GM23338 (cell line): ENCODE measurements around the gene GPNMB. TPM values are rescaled to one million over a fixed set of nuclear protein-coding genes. Genes with fewer than 3 reads are reported as not detected.

Experiments used
- ATAC-seq: fragments of 200-7000 bp; cut with Tn5 transposase; 3 replicates; pipeline ENCODE4 v1.9.1; 2020
- DNase-seq: peaks from one replicate; pipeline ENCODE4 v3.0.0-alpha.2; 2015; ENCODE audit warnings: low spot score
- H2AFZ ChIP-seq: fragments of 200-600 bp; sonication (generic); 2 replicates; pipeline ENCODE4 v1.8.0; 2016; ENCODE audit warnings: antibody characterized with exemption, mild to moderate bottlenecking, moderate library complexity
- H3F3A ChIP-seq: fragments of 200-600 bp; sonication (generic); replicated peaks from 2 replicates; pipeline ENCODE4 v1.8.0; 2017; ENCODE audit warnings: antibody characterized with exemption, mixed run types, low read depth
- H3K27ac ChIP-seq: fragments of 200-600 bp; sonication (generic); 2 replicates; pipeline ENCODE4 v1.6.1; 2016; ENCODE audit warnings: low read depth
- H3K27me3 ChIP-seq: fragments of 200-600 bp; sonication (generic); 2 replicates; pipeline ENCODE4 v1.8.0; 2016; ENCODE audit warnings: mild to moderate bottlenecking, mixed run types, moderate library complexity; ENCODE audit not compliant: insufficient read depth
- H3K36me3 ChIP-seq: fragments of 200-600 bp; sonication (generic); 2 replicates; pipeline ENCODE4 v1.8.0; 2016; ENCODE audit warnings: mild to moderate bottlenecking; ENCODE audit not compliant: insufficient read depth
- H3K4me1 ChIP-seq: fragments of 200-600 bp; sonication (generic); 2 replicates; pipeline ENCODE4 v1.8.0; 2016; ENCODE audit warnings: mild to moderate bottlenecking, moderate library complexity; ENCODE audit not compliant: insufficient read depth
- H3K4me2 ChIP-seq: fragments of 200-600 bp; sonication (generic); 2 replicates; pipeline ENCODE4 v1.7.1; 2017; ENCODE audit warnings: mixed run types
- H3K4me3 ChIP-seq: fragments of 200-600 bp; sonication (generic); 2 replicates; pipeline ENCODE4 v1.6.1; 2016; ENCODE audit warnings: mixed run types
- H3K79me2 ChIP-seq: fragments of 200-600 bp; sonication (generic); replicated peaks from 2 replicates; pipeline ENCODE4 v1.8.0; 2017; ENCODE audit warnings: mild to moderate bottlenecking; ENCODE audit not compliant: insufficient read depth
- H3K9me2 ChIP-seq: fragments of 200-600 bp; sonication (generic); 2 replicates; pipeline ENCODE4 v1.8.0; 2017; ENCODE audit not compliant: insufficient read depth
- H4K20me1 ChIP-seq: fragments of 200-600 bp; sonication (generic); replicated peaks from 2 replicates; pipeline ENCODE4 v1.8.0; 2017; ENCODE audit warnings: mild to moderate bottlenecking; ENCODE audit not compliant: insufficient read depth
- H3K27ac Mint-ChIP-seq: 2 replicates; pipeline ENCODE4 v1.8.0; 2020; ENCODE audit warnings: inconsistent platforms, mild to moderate bottlenecking, moderate library complexity, mixed read lengths
- H3K27me3 Mint-ChIP-seq: 3 replicates; pipeline ENCODE4 v1.8.0; 2022; ENCODE audit warnings: low read depth, mild to moderate bottlenecking, moderate library complexity, mixed read lengths, inconsistent platforms; ENCODE audit not compliant: insufficient read depth, poor library complexity
- H3K36me3 Mint-ChIP-seq: 3 replicates; pipeline ENCODE4 v1.8.0; 2021; ENCODE audit warnings: low read depth, mild to moderate bottlenecking, inconsistent platforms, moderate library complexity, mixed read lengths
- H3K4me1 Mint-ChIP-seq: 3 replicates; pipeline ENCODE4 v1.8.0; 2020; ENCODE audit warnings: mild to moderate bottlenecking, inconsistent platforms, mixed read lengths
- H3K4me3 Mint-ChIP-seq: 3 replicates; pipeline ENCODE4 v1.8.0; 2021; ENCODE audit warnings: moderate library complexity, mild to moderate bottlenecking, inconsistent platforms, mixed read lengths
- H3K9me3 Mint-ChIP-seq: 3 replicates; pipeline ENCODE4 v1.8.0; 2020; ENCODE audit warnings: moderate library complexity, mild to moderate bottlenecking, inconsistent platforms, mixed read lengths
- CREB1 ChIP-seq: fragments of 250-450 bp; sonication (Bioruptor Pico); IDR thresholded peaks from 2 replicates; pipeline ENCODE4 v1.5.0; 2020; ENCODE audit warnings: low read depth, mild to moderate bottlenecking, moderate library complexity
- EZH2 ChIP-seq: fragments of 200-600 bp; sonication (generic); IDR thresholded peaks from one replicate; pipeline ENCODE4 v1.8.0; 2017; ENCODE audit warnings: antibody characterized with exemption, mild to moderate bottlenecking, low read depth; ENCODE audit not compliant: unreplicated experiment
- JUNB ChIP-seq: IDR thresholded peaks from one replicate; pipeline ENCODE4 v1.6.1; 2016; ENCODE audit warnings: antibody characterized with exemption; ENCODE audit not compliant: unreplicated experiment
- NANOG ChIP-seq: IDR thresholded peaks from 2 replicates; pipeline ENCODE4 v1.6.1; 2016; ENCODE audit warnings: antibody characterized with exemption, borderline replicate concordance
- POLR2AphosphoS5 ChIP-seq: IDR thresholded peaks from 2 replicates; pipeline ENCODE4 v1.6.1; 2016; ENCODE audit warnings: antibody characterized with exemption, low read depth
- ZNF114 ChIP-seq: fragments of 250-450 bp; sonication (Bioruptor Pico); IDR thresholded peaks from 2 replicates; pipeline ENCODE4 v1.5.0; 2020; ENCODE audit warnings: mild to moderate bottlenecking, moderate library complexity
- ZNF331 ChIP-seq: fragments of 250-450 bp; sonication (Bioruptor Pico); IDR thresholded peaks from 2 replicates; pipeline ENCODE4 v1.5.0; 2020; ENCODE audit warnings: low read depth, mild to moderate bottlenecking, moderate library complexity
- ZNF462 ChIP-seq: fragments of 250-450 bp; sonication (Bioruptor Pico); IDR thresholded peaks from 2 replicates; pipeline ENCODE4 v1.5.0; 2020; ENCODE audit warnings: mild to moderate bottlenecking, moderate library complexity
- polyA plus RNA-seq: library from polyadenylated mRNA; unstranded; fragments of >200 nt; fragmentation: Nextera tagmentation; extraction: Ambion mirVana; gene quantifications from 2 replicates; pipeline ENCODE4 v1.2.1, GENCODE V29; 2016
- total RNA-seq: library from RNA; depleted of rRNA; stranded (reverse); fragments of >200 nt; shearing (Covaris generic); gene quantifications from 2 replicates; pipeline ENCODE4 v1.2.3, GENCODE V29; 2014

The GPNMB gene
- total and polyA plus RNA-seq, 2 experiments from 2014 or later: 0.76 to 1.2 TPM

- ATAC-seq (peak; percentile 93), DNase-seq (peak; percentile 68)
- 0 out of 2 replicates have a peak overlapping the region, but pooled peaks have one; percentile 1 for H3K27ac ChIP-seq
- H3K4me3 Mint-ChIP-seq: peak overlapping the region; percentile 80
- TF ChIP-seq POLR2AphosphoS5 (peak; percentile 61), NANOG (no peak)
- peaks cover 10% of the 10 kb centered on the region for H3K4me1 ChIP-seq
- H3K27me3 Mint-ChIP-seq: peaks cover 11% of the 10 kb centered on the region
- H3K27ac Mint-ChIP-seq: no peak overlapping the region
- H3F3A ChIP-seq: 0 out of 2 replicates have a peak, but pooled peaks cover 2% of the 10 kb centered on the region
- H3K79me2 ChIP-seq: no peaks in the 10 kb centered on the region
- H3K36me3 ChIP-seq: peaks cover under 1% of the 10 kb centered on the region; the same call in 1 of the 2 replicates
- no peaks in the 10 kb centered on the region for H3K9me2 ChIP-seq
- peaks cover 5% of the 10 kb centered on the region; the same call in 1 of the 2 replicates for H3K27me3 ChIP-seq
- H3K4me1 Mint-ChIP-seq: peaks cover 21% of the 10 kb centered on the region
- H2AFZ ChIP-seq: peak overlapping the region; percentile 82
- peak overlapping the region; percentile 76 for H3K4me2 ChIP-seq
- peaks cover 10% of the 10 kb centered on the region for H3K36me3 Mint-ChIP-seq
- H4K20me1 ChIP-seq: no peaks in the 10 kb centered on the region
- peak overlapping the region; percentile 64 for H3K4me3 ChIP-seq
- no peaks in the 10 kb centered on the region for H3K9me3 Mint-ChIP-seq
These were observed 40.4 kb upstream of the GPNMB start for GRCh38 chr7:23205909-23206767.

GRCh38 chr7:23207021-23207420 lies 39.6 kb upstream of the GPNMB start:
- Histone ChIP-seq H3K27ac (no peak overlapping the region), H3F3A (0 out of 2 replicates have a peak, but pooled peaks cover 2% of the 10 kb centered on the region), H3K4me1 (peaks cover 10% of the 10 kb centered on the region), H3K9me2 (no peaks in the 10 kb centered on the region), H2AFZ (no peak overlapping the region), H4K20me1 (no peaks in the 10 kb centered on the region), H3K27me3 (peaks cover 5% of the 10 kb centered on the region; the same call in 1 of the 2 replicates), H3K36me3 (no peaks in the 10 kb centered on the region), H3K4me3 (peak overlapping the region; percentile 64), H3K79me2 (no peaks in the 10 kb centered on the region), H3K4me2 (peak overlapping the region; percentile 76)
- no peak for ATAC-seq
- Mint-ChIP-seq H3K27ac (no peak overlapping the region), H3K4me1 (peaks cover 24% of the 10 kb centered on the region), H3K4me3 (peak overlapping the region; percentile 80; the same call in 2 of the 3 replicates), H3K36me3 (peaks cover 3% of the 10 kb centered on the region; the same call in 2 of the 3 replicates), H3K27me3 (peaks cover 10% of the 10 kb centered on the region), H3K9me3 (no peaks in the 10 kb centered on the region)
- no peak for DNase-seq
- TF ChIP-seq EZH2 (no peak), ZNF331 (CRISPR knock-in tag) (no peak), JUNB (no peak), CREB1 (CRISPR knock-in tag) (no peak)

GRCh38 chr7:23207884-23208283 lies 38.7 kb upstream of the GPNMB start:
- H3K4me1 ChIP-seq: peaks cover 10% of the 10 kb centered on the region
- DNase-seq (no peak), ATAC-seq (no peak)
- Mint-ChIP-seq H3K36me3 (peaks cover 3% of the 10 kb centered on the region; the same call in 2 of the 3 replicates), H3K9me3 (no peaks in the 10 kb centered on the region), H3K27me3 (peaks cover 9% of the 10 kb centered on the region), H3K4me3 (no peak overlapping the region), H3K27ac (no peak overlapping the region), H3K4me1 (peaks cover 26% of the 10 kb centered on the region)
- H3F3A ChIP-seq: 0 out of 2 replicates have a peak, but pooled peaks cover 2% of the 10 kb centered on the region
- H3K27me3 ChIP-seq: peaks cover 5% of the 10 kb centered on the region; the same call in 1 of the 2 replicates
- H4K20me1 ChIP-seq: no peaks in the 10 kb centered on the region
- H3K9me2 ChIP-seq: no peaks in the 10 kb centered on the region
- no peaks in the 10 kb centered on the region for H3K79me2 ChIP-seq
- H3K4me2 ChIP-seq: no peak overlapping the region
- H2AFZ ChIP-seq: no peak overlapping the region
- no peak overlapping the region for H3K4me3 ChIP-seq
- H3K36me3 ChIP-seq: no peaks in the 10 kb centered on the region
- H3K27ac ChIP-seq: no peak overlapping the region
- TF ChIP-seq ZNF114 (CRISPR knock-in tag): no peak
- no peak for TF ChIP-seq ZNF462
- no peak for TF ChIP-seq ZNF331 (CRISPR knock-in tag)
